K562 (cell line): ENCODE results near the gene MAPRE2. TPM values are rescaled to one million over a fixed set of nuclear protein-coding genes. Genes with fewer than 3 reads are reported as not detected.
A peak's percentile ranks its signal among the peaks of the same experiment; 100 is the strongest.

Experiments used
- FOXK2 ChIP-seq, 2 experiments: fragments of 450-650 bp; IDR thresholded peaks in 1 of 2; conservative IDR thresholded peaks in 1 of 2; 2 replicates each; pipeline ENCODE4 v1.6.1; 2016; ENCODE audit warnings: low read depth in 2 of 2, mild to moderate bottlenecking in 1 of 2
- PYGO2 ChIP-seq: fragments of 450-650 bp; IDR thresholded peaks from 2 replicates; pipeline ENCODE4 v1.6.1; 2016; ENCODE audit warnings: mild to moderate bottlenecking, missing genetic modification characterization, moderate library complexity, missing compliant biosample characterization
- ZNF12 ChIP-seq: sonication (generic); formaldehyde crosslinking; IDR thresholded peaks from 2 replicates; pipeline ENCODE4 v1.4.0; 2020; ENCODE audit warnings: mild to moderate bottlenecking, missing genetic modification reagents
- ZNF274 ChIP-seq: IDR thresholded peaks from 2 replicates; pipeline ENCODE4 v1.6.1; 2011; ENCODE audit warnings: low read depth, mild to moderate bottlenecking, low read length, moderate library complexity, borderline replicate concordance
- polyA plus RNA-seq, 8 experiments: library from polyadenylated mRNA; depleted of rRNA in 4 of 8; stranded (reverse) in 5 of 8; unstranded in 3 of 8; fragments of >200 nt; fragmentation: Nextera tagmentation in 2 of 8; fragmentation: Illumina TruSeq in 1 of 8; extraction: Ambion mirVana in 2 of 8; extraction: Trizol in 1 of 8; gene quantifications; 2 replicates each; pipeline versions ENCODE4 v1.2.1 to v1.2.3, GENCODE V29; 2011 to 2014; ENCODE audit warnings: inconsistent platforms in 1 of 8, missing spikeins in 1 of 8
- total RNA-seq, 7 experiments: library from RNA; depleted of rRNA in 6 of 7; stranded (reverse); fragments of >200 nt in 6 of 7; fragmentation: Illumina TruSeq in 2 of 7; extraction: Trizol in 2 of 7; gene quantifications; 2 replicates each; pipeline versions ENCODE4 v1.2.1 to v1.2.3, GENCODE V29; 2011 to 2021; ENCODE audit warnings: low replicate concordance in 1 of 7
- TF ChIP-seq, protein P1 (sequence below): fragments of 450-650 bp; IDR thresholded peaks from 2 replicates; pipeline ENCODE4 v1.6.1; 2016; ENCODE audit warnings: mild to moderate bottlenecking, moderate library complexity
- TF ChIP-seq, protein P2 (sequence below), 2 experiments: fragments of 450-650 bp; conservative IDR thresholded peaks; 2 replicates each; pipeline ENCODE4 v1.6.1; 2017; ENCODE audit warnings: mild to moderate bottlenecking in 2 of 2, moderate library complexity in 2 of 2
- TF ChIP-seq, protein P3 (sequence below), 2 experiments: IDR thresholded peaks; 2 replicates each; pipeline ENCODE4 v1.6.1; 2011; ENCODE audit warnings: borderline replicate concordance in 1 of 2, control low read depth in 1 of 2, low read depth in 1 of 2, low read length in 1 of 2, mild to moderate bottlenecking in 1 of 2, mixed read lengths in 1 of 2, moderate library complexity in 1 of 2; ENCODE audit not compliant: insufficient read depth in 1 of 2, insufficient read length in 1 of 2, poor library complexity in 1 of 2, severe bottlenecking in 1 of 2; ENCODE audit errors: extremely low read depth in 1 of 2

The MAPRE2 gene
- total and polyA plus RNA-seq, 9 of the 15 experiments (the other 6 are each of a cell fraction or from before 2014, with no cell fraction given), result 32.3 to 70.7 (median 40.7) TPM

GRCh38 chr18:35128675-35129074 is 87.5 kb downstream of the MAPRE2 start (continued):
- TF ChIP-seq ZNF274 (no peak), FOXK2 (conservative IDR thresholded peaks at IDR 0.05 in 1 of 2, IDR thresholded peaks at IDR 0.05 in 1 of 2; ENCODE audit: low read depth in 2 of 2) (no peak), PYGO2 (no peak), ZNF12 (CRISPR knock-in tag) (no peak)
- TF ChIP-seq, protein P1, sequence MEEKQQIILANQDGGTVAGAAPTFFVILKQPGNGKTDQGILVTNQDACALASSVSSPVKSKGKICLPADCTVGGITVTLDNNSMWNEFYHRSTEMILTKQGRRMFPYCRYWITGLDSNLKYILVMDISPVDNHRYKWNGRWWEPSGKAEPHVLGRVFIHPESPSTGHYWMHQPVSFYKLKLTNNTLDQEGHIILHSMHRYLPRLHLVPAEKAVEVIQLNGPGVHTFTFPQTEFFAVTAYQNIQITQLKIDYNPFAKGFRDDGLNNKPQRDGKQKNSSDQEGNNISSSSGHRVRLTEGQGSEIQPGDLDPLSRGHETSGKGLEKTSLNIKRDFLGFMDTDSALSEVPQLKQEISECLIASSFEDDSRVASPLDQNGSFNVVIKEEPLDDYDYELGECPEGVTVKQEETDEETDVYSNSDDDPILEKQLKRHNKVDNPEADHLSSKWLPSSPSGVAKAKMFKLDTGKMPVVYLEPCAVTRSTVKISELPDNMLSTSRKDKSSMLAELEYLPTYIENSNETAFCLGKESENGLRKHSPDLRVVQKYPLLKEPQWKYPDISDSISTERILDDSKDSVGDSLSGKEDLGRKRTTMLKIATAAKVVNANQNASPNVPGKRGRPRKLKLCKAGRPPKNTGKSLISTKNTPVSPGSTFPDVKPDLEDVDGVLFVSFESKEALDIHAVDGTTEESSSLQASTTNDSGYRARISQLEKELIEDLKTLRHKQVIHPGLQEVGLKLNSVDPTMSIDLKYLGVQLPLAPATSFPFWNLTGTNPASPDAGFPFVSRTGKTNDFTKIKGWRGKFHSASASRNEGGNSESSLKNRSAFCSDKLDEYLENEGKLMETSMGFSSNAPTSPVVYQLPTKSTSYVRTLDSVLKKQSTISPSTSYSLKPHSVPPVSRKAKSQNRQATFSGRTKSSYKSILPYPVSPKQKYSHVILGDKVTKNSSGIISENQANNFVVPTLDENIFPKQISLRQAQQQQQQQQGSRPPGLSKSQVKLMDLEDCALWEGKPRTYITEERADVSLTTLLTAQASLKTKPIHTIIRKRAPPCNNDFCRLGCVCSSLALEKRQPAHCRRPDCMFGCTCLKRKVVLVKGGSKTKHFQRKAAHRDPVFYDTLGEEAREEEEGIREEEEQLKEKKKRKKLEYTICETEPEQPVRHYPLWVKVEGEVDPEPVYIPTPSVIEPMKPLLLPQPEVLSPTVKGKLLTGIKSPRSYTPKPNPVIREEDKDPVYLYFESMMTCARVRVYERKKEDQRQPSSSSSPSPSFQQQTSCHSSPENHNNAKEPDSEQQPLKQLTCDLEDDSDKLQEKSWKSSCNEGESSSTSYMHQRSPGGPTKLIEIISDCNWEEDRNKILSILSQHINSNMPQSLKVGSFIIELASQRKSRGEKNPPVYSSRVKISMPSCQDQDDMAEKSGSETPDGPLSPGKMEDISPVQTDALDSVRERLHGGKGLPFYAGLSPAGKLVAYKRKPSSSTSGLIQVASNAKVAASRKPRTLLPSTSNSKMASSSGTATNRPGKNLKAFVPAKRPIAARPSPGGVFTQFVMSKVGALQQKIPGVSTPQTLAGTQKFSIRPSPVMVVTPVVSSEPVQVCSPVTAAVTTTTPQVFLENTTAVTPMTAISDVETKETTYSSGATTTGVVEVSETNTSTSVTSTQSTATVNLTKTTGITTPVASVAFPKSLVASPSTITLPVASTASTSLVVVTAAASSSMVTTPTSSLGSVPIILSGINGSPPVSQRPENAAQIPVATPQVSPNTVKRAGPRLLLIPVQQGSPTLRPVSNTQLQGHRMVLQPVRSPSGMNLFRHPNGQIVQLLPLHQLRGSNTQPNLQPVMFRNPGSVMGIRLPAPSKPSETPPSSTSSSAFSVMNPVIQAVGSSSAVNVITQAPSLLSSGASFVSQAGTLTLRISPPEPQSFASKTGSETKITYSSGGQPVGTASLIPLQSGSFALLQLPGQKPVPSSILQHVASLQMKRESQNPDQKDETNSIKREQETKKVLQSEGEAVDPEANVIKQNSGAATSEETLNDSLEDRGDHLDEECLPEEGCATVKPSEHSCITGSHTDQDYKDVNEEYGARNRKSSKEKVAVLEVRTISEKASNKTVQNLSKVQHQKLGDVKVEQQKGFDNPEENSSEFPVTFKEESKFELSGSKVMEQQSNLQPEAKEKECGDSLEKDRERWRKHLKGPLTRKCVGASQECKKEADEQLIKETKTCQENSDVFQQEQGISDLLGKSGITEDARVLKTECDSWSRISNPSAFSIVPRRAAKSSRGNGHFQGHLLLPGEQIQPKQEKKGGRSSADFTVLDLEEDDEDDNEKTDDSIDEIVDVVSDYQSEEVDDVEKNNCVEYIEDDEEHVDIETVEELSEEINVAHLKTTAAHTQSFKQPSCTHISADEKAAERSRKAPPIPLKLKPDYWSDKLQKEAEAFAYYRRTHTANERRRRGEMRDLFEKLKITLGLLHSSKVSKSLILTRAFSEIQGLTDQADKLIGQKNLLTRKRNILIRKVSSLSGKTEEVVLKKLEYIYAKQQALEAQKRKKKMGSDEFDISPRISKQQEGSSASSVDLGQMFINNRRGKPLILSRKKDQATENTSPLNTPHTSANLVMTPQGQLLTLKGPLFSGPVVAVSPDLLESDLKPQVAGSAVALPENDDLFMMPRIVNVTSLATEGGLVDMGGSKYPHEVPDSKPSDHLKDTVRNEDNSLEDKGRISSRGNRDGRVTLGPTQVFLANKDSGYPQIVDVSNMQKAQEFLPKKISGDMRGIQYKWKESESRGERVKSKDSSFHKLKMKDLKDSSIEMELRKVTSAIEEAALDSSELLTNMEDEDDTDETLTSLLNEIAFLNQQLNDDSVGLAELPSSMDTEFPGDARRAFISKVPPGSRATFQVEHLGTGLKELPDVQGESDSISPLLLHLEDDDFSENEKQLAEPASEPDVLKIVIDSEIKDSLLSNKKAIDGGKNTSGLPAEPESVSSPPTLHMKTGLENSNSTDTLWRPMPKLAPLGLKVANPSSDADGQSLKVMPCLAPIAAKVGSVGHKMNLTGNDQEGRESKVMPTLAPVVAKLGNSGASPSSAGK, result peak; percentile 59; the same call in 1 of the 2 replicates
- TF ChIP-seq, protein P2, sequence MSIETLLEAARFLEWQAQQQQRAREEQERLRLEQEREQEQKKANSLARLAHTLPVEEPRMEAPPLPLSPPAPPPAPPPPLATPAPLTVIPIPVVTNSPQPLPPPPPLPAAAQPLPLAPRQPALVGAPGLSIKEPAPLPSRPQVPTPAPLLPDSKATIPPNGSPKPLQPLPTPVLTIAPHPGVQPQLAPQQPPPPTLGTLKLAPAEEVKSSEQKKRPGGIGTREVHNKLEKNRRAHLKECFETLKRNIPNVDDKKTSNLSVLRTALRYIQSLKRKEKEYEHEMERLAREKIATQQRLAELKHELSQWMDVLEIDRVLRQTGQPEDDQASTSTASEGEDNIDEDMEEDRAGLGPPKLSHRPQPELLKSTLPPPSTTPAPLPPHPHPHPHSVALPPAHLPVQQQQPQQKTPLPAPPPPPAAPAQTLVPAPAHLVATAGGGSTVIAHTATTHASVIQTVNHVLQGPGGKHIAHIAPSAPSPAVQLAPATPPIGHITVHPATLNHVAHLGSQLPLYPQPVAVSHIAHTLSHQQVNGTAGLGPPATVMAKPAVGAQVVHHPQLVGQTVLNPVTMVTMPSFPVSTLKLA (conservative IDR thresholded peaks at IDR 0.05), result 0 out of 4 replicates have a peak, but pooled peaks of 1 of the 2 experiments have one; percentile 16
- TF ChIP-seq, protein P3, sequence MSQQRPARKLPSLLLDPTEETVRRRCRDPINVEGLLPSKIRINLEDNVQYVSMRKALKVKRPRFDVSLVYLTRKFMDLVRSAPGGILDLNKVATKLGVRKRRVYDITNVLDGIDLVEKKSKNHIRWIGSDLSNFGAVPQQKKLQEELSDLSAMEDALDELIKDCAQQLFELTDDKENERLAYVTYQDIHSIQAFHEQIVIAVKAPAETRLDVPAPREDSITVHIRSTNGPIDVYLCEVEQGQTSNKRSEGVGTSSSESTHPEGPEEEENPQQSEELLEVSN (IDR thresholded peaks at IDR 0.05; ENCODE audit: borderline replicate concordance in 1 of 2, extremely low read depth in 1 of 2, insufficient read depth in 1 of 2, insufficient read length in 1 of 2, low read depth in 1 of 2, low read length in 1 of 2, poor library complexity in 1 of 2, severe bottlenecking in 1 of 2), result peak; percentile 36 to 65
